GM03348 (cell line): ENCODE data around the gene RUNX2.

Experiments
- DNase-seq: peaks from one replicate; pipeline ENCODE4 v3.0.0; 2012; ENCODE audit warnings: low spot score

The RUNX2 gene

DNA sequence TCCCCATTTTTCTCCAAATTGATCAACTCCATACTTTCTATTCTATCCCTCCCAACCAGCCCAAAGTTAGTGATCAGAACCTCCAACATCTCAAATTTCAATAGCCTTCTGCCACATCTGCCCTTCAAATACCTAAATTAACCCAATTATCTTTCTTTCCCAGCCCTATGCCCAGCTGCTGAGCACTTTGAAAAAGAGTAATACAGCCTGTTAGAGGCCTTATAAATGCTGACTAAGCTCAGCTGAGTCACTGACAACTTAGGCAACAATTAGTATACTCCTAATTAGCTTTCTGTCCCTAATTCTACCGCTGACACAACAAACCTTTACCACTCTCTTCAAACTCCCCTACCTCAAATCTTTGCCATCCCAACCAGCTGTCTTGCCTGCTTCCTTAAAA, 23.5 kb downstream of the RUNX2 start:
- no peak for DNase-seq

DNA sequence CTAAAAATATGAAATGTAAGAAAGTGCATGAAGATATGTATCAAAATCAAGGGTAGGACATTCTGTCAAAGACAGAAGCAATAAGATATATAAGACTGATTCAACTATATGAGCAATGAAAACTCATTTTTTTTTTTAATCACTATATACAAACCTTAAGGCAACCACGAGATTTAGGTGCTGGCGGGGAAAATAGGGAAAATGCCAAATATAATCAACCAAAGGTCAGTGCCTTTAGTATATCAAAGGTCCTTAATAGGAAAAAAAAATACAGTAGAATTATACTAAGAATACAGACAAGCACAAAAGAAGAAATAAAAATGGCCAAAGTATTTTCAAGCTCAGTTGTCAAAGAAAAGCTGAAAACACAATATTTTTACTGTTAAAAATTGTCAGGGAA, 25.5 kb downstream of the RUNX2 start:
- DNase-seq: no peak

DNA sequence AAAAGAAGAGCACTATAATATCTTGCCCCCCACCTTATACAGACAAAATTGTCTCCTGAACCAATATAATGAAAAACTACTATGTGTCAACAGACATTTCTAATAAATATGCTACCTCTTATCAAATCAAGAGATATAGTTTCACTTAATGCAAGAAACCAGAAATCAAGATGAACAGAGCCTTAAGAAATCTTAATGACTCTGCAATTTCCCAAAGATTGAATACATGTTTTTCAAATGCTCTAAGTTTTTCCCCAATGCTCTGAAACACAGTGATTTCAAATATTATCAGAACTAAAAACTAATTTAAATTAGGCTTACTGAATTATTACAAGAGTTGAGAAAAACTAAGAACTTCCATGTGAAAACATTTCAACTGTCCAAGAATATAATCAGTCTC, 36.3 kb downstream of the RUNX2 start:
- no peak for DNase-seq

DNA sequence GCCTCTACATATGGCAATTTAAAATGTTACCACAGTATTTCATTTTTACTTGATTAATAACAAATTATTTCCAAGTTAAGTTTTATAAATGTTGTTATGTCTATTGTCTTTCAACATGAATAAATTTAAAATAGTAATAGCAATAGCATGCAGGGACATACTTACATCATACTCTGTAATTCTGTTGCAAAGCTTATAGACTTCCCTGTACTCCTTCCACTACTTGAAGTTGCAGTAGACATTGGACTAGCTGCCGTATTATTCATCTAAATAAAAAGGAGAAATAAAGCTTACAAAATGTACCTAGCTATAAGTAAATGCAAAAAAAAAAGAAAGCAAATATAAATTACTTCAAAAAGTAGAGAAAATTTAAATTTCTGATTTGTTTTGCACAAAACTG, 36.9 kb downstream of the RUNX2 start:
- DNase-seq: no peak

DNA sequence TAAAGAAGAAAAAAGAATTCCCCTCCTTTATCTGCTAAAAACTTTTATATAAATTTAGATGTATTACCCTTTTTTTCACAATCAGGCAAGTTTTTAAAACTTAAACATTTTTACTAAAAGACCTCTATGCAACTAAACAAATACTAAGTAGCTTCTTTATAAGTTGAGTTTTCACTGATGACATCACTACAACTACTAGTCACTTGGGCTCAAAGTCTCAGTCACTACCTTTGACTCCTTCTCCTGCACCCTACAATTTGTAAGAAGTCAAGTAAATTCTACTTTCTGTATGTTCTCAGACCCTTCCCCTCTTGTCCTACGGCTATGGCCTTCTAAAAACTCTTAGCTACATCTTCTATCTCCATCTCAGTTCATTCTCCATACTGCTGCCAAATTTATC, 38.4 kb downstream of the RUNX2 start:
- no peak for DNase-seq

DNA sequence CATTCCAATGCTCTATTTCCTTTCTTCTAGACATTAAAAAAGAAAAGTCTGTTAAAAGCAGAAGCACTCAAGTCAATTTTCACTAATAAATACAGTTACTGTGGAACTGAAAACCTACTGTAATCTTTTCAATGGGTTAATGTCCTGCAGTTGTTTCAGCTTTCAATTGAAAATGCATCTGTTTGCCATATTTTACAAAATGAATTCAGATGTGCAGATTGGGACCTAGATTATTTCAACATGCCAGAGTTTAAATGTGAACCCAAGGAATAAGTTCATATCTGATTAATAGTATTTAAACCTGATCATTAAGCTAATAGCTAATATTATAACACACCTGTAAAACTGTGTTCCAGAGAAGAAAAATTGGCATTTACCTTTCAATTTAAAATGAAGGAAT, 39.9 kb downstream of the RUNX2 start:
- no peak for DNase-seq

DNA sequence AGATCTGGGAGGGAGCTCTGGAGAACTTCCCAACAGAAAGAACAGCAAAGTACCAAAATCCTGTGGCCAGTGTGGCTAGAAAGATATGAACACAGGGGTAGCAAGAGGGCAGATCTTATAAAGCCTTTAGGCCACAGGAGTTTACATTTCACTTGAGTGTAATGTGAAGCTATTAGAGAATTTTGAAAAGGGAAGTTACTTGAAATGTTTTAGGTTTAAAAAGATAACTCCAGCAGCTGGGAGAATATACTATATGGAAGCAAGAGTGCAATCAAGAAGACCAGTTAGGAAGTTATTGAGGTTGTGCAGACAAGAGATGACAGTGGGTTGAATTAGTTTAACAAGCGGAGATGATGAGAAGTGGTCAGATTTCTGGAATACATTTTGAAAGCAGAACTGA, 41.7 kb downstream of the RUNX2 start:
- no peak for DNase-seq

DNA sequence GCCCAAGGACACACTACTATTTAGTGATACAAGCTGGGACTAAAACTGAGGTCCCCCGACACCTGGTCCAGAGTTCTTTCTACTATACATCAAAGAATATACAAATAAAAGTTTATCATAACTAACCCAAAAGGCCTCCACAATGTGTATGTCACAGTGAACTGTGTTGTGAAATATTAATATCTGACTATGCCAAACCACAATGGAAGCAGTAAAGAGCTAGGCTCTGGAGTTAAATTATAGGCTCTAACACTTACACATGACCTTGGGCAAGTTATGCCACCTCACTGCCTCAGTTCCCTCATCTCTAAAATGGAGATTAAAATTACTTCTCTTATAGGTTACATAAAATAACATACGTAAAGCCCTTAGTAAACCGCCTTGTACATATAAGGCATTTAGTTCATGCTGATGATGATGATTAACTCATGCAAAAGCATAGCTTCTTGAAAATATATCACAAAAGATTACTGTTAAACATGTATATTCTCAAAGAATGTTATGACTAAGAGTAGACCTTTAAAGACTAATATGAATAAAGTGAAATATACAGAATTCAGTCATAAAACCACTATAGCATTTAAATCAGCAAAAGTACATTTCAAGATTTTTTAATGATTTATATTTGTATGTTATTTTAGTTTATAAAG, 43.9 kb downstream of the RUNX2 start:
- DNase-seq: no peak

DNA sequence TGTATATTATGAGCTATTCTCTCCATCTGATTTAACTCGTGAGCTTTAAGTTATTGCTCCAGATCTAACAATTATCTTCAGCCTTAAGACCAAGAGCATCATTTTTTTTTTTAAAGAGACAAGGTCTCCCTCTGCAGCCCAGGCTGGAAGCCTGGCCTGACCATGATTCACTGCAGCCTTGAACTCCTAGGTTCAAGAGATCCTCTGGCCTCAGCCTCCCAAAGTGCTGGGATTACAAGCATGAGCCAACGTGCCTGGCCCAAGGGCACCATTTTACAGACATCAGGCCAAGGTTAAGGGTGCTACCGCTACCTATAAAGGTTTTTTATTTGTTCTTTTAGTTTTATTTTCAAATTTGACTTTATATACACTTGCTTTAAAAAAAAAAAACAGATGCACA, 47.3 kb downstream of the RUNX2 start:
- DNase-seq: no peak

DNA sequence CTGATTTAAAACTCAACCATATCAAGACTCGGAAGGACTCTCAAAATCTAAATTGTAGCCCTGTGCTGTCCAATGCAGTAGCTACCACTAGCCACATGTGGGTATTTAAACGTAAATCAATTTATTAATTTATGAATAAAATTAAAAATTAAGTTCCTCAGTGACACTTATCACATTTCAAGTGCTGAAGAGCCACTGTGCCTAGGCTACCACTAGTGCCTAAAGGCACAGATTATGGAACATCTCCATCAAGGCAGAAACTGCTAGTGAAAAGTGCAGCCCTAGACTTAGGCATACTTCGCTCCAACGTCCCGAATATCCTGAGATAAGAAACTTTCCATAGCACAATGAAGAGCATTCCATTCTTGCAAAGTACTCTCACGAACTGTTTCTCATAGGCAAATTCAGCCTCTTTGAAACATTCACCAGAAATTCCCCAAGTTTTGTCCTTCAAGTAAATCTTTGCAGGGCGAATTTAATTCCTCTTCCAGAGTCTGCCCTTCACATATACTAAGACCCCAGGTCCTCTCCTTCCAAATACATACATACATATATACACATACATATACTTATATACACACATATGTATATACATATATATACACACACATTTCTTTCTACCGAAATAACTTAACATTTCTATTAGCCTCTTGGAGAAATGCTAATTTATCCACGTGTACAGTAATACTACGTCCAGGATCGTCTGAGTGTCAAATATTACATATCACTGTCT, 48.3 kb downstream of the RUNX2 start:
- DNase-seq: peak; percentile 13

DNA sequence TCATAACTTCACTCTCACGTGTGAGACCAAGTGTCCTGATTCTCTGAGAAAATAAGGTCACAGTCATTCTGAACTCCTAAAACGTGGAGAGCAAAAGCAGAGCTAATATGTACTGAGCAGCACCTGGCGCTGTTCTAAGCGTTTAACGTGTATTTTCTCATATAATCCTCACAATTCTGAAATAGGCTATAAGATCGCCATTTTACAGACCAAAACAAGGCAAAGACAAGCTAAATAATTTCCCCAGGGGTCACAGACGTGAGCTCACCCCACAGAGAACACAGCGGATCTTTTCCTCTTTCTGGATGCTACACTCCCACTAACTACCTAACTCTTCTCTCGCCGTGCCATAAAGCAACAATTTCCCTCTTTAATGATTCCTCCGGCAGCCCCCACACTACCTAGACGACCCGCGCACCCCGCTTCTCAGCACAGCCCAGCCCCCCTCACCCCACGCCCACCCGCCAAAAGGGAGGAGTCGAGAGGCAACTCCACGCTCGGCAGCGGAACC, 49.0 kb downstream of the RUNX2 start:
- no peak for DNase-seq

DNA sequence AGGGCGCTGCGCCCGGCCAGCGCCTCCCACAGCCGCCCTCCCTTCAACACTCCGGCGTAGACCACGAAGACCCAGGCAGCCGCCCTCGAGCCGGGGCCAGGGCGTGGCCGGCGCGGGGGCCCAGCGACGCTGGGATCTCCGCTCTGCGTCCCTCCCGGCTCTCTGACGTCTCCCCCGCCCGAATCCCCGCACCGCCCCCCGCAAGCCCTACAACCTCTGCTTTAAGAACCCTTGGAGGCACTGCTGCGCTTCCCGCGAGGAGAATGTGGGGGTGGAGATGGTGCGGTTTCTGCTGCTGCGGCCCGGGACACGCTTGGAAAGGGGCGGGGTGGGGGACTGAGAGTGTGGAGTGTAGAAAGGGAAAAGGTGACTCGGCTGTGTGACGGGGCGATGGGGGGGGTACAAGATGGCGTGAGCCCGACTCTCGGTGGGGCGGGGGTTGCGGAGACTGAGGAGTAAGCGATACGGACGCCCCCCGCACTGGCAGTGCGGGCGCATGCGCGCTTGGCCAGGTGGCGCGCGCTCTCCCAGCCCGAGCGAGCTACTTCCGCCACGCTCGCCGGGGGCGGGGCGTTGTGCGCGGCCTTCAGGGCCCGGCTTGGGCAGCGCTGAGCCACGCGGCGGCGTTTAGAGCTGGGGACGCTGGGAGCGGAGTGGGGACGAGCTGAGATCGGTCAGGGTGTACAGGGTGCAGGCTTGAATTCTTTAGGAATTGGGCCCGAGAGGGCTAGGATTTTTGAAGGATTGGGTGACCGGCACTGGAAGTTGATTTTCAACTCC, 49.6 kb downstream of the RUNX2 start, which contains the start of gene SUPT3H:
Gene SUPT3H (minus strand): TSS at position 381 of the 780 bp plus-strand sequence.
- DNase-seq: peak; percentile 96

DNA sequence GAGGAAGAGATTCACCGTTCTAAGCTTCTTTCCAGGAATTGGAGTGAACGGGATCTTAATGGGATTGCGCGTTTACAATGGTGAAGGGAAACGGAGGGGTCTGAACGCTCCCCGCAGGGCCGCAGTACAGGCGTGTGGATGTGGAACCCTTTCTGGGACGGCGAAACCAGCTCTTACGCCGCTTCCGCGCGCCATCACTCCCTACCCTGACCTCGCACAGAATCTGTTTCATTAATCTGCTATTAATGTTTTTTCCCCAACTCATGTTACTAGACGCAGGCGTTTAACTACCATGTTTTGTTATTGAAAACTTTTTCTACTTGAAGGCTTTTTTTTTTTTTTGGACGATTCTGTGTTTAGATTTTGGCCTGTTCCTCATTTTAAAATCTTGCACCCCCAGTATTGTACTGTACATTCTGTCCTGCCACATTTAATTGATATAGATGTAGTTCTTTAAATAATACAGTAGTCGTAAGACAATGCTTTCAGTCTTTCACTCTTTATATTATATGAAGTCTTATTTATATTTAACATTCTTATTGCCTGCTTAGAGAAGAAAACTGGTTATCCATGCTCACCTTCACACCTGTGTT, 50.3 kb downstream of the RUNX2 start:
- peak; percentile 35 for DNase-seq

DNA sequence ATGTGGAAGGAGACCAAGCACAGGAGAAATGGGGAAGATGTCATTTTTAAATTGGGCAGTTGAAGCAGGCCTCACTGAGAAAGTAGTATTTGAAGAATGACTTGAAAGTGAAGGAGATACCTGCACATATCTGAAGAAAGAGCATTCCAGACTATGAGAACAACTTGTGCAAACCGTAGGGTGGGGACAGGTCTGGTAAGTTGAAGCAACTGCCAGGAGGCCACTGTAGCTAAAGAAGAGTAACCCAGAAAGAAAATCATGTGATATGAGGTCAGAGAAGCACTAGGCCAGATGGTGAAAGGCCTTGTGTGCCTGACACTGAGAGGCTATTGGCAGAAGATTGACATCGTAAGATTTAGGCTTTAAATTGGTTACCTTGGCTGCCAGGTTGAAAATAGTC, 54.3 kb downstream of the RUNX2 start:
- DNase-seq: no peak

DNA sequence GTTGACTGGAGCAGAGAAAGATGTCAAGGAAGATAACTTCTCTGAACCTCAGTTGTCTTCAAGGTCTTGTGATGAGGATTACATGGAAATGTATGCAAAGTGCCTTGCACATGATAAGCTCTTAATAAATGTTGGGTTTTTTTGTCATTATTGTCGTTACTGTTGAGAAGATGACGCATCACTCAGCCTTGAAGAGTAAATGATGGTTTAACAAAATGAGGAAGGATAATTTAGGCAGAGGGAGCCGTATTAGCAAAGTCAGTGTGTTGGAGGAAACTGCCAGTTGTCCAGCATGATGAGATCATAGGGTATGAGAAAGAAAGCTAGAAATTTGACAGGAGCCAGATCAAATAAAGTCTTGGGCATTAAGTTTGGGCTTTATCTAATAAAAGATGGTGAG, 58.4 kb downstream of the RUNX2 start:
- DNase-seq: no peak

DNA sequence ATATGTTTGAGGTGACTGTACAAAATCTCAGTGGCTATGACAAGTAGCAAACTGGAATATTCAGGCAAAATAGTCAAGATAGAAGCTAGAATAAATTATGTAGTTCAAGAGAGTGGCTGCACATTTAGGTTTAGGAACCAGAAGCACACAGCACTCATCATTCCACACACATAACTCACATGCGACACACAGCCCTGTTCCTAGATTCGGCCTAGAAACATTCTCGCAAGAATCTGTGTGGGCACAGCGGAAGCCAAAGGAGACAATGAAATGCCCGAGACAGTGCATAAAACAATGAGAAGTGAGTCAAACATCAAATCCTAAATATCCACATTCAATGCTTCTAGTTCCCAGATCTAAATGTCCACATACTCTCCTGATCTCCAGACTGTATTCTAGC, 59.1 kb downstream of the RUNX2 start:
- peak; percentile 58 for DNase-seq

DNA sequence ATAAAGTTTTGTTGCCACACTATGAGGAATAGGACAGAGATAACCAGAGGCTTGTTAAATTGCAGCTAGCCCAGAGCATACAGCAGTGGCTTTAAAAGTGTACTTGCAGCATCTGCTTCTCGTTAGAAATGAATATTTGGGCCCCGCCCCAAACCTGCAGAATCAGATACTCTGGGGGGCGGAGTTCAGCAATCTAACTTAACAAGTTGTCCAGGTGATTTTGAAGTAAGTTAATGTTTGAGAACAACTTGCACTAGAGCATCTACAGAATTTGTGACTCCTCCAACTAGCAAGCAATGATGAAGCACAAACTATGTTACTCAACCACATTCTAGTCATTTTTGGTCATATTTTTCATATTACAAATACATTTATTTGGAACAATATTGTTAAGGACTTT, 60.2 kb downstream of the RUNX2 start:
- DNase-seq: peak; percentile 54

DNA sequence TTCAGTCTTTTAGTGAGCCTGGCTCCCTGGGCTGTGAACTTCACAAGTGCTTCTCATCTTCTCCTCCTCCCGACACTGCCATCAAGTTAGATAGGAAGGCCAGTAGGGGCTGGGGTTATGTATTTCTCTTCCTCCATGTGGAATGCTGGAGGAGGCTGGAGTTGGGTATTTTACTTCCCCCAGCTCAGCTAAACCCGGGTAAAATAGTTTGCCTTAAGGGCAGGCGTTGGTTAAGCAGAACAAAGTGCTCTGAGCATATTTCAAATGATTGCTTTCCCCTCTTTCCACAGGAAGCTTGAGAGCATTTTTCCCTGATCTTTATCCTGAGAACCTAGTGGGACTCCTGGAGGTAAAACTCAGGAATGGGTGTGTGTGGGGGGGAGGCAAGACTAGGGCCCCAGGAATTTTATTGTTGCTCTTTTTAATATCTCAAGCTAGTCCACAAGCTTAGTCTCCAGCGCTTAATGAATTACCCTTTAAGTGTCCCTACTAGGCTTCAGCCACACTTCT, 66.5 kb downstream of the RUNX2 start:
- no peak for DNase-seq

DNA sequence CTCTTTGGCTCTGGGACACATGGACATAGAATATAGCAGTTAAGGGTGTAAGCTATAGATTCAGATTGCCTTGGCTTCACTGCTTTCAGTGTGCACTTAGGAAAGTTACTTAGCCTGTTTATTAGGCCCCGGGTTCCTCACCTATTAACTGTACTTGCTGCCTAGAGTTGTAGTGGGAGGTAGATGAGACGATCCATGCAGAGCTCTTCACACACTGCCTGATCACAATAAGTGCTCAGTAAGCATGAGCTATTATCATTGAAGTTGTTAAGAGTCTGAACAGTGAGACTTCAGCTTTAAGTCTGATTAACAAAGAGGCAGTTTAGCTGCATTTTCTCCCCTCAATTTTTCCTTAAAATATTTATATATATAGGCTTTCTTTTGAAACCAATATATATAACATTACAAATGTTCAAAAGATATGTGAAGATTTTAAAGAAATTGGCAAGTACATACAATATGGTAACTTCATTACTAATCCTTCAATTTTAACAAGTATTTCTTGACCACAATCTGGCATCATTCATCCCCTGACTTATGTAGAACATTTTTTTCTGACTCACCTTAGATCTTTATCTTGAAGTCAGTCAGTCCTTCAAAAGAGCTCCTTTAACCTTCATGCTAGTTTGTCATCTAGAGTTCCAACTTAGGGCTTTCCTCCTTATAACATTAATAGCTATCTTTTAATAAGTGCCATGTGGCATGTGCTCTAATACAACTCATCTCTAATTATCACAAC, 70.1 kb downstream of the RUNX2 start:
- DNase-seq: no peak

DNA sequence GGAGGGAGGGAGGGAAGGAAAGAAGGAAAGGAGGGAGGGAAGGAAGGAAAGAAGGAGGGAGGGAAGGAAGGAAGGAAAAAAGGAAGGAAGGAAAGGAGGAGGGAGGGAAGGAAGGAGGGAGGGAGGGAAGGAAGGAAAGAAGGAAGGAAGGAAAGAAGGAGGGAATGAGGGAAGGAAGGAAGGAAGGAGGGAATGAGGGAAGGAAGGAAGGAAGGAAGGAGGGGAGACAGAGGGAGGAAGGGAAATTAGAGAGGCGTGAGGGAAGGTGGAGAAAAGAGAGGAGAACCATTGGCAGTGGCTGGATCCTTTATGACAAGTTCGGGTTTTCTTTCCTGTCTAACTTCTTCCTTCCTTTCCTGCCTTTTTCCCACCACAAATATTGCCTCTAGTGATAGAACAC, 71.9 kb downstream of the RUNX2 start:
- DNase-seq: no peak

DNA sequence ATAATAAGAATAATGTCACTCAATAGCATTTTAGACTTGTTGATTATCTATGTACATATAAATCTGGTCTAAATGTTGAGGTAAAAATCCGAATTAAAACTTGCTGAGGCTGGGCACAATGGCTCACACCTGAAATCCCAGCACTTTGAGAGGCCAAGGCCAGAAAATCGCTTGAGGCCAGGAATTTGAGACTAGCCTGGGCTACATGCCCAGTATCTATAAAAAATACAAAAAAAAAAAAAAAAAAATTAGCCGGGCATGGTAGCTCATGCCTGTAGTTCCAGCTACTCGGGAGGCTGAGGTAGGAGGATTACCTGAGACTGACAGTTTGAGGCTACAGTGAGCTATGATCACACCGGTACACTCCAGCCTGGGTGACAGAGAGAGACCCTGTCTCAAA, 83.8 kb downstream of the RUNX2 start:
- DNase-seq: no peak

DNA sequence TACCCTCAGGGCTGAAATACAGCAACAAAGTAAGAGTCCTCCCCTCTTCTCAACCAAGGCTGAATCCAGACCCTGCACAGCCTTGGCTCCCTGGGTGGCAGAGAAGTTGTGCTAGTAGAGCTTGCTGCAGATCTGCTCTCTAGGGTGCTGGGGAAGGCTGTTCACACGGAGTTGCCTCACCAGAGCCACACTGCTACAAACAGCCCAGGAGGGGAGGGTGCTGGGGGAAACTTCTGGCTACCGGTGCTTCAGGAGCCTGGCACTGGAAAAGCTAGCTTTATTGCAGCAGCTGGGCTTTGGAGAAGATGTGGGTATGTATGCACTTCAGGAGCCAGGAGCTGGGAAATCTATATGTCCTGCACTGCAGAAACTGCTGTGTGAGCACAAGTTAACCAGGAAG, 87.2 kb downstream of the RUNX2 start:
- no peak for DNase-seq
